HG03354 (cell line): Measurements from ENCODE around the gene RFFL.
"Not testable (repeated sequence)": the region's sequence is repeated elsewhere in the genome, so short reads cannot be mapped to it uniquely, and the experiment has no call there.

ENCODE experiments used
- ATAC-seq: cut with Tn5 transposase; IDR thresholded peaks from one replicate; pipeline ENCODE4 v1.9.1; 2021; ENCODE audit warnings: mild to moderate bottlenecking; ENCODE audit not compliant: unreplicated experiment, poor library complexity, severe bottlenecking

The RFFL gene

DNA sequence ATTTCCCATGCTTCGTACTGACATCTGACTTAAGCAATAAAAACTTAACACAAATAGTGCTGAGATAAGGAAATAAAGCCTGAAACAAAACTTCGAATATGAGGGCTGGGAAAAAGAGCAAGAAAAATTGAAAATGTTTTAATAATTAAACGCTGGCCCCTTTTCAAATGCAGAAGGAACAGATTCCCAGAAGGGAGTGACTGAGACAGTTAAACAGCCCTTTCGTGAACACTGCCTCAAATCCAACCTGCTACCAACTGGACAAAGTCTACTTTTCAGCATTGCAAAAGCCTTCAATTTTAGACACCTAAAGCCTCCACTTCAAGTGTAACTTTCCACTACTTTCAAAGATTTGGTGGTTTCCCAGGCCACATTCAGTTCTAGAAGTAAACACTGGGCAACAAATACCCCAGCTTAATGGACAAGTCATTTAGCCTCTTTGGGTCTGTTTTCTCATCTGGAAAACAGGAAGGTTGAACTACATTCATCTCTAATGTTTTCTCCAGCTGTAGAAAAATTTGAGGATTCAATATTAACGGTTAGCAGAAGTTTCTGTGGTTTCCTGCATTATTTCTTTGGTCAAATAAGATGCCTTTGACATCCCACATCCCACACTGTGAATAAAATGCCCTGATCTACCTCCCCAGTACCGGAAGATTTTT, 11.8 kb downstream of the RFFL start:
- ATAC-seq = peak; percentile 48

DNA sequence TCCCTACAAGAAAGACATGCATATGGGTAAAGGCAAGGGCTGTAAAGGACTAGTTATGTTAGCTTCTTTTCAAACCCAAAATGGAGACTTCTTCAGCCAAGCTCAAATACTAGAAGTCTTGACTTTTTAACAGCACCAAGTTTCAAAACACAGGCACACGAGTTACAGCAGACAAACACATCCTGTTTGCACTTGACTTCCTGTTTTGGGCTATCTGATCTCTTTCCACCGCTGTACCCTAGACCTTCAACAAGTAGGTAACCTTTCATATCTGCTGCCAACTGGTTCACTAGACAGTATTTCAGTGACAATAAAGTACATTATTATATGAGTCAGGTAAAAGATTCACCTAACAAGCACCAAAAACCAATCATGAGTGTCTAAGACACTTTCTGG, 12.3 kb downstream of the RFFL start:
- peak; percentile 64 for ATAC-seq

DNA sequence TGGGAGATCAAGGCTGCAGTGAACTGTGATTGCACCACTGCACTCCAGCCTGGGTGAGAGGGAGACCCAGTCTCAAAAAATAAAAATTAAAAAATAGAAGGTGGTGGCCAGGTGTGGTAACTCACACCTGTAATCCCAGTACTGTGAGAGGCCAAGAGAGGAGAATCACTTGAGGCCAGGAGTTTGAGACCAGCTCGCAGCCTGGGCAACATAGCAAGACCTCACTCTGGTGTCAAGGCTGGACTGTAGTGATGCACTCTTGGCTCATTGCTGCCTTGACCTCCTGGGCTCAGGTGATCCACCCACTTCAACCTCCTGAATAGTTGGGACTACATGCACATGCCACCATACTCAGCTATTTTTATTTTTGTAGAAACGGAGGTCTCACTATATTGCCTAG, 13.3 kb downstream of the RFFL start:
- no peak for ATAC-seq

DNA sequence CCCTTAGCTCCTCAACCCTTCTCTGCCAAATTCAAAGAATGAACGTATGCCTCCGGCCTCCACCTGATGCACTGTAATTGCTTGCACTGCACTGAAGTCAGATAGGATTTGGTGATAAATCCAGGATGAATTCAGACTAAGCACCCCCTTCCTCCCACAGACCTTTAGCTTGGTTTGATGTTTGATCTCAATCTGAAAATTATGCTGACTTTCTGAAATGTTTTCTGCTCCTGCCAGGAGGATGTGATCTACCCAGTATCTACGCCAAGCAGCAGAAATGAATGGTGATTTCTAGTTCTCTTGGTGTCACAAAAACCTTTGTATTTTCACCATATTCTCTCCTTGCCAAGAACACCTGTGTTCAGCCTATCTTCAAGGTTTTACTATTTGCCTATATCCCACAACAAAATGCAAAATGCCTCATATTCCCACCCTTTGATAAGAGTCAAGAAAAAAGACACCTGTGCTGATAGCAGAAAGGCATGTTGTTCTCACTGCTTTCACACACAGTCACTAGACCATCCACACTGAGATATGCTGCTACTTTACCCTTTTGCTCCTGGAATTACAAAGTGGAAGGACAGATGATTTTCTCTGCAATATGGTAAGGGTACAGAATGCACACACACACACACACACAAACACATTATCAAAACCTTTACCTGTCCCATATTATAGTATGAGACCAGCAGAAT, 14.7 kb downstream of the RFFL start:
- no peak for ATAC-seq

DNA sequence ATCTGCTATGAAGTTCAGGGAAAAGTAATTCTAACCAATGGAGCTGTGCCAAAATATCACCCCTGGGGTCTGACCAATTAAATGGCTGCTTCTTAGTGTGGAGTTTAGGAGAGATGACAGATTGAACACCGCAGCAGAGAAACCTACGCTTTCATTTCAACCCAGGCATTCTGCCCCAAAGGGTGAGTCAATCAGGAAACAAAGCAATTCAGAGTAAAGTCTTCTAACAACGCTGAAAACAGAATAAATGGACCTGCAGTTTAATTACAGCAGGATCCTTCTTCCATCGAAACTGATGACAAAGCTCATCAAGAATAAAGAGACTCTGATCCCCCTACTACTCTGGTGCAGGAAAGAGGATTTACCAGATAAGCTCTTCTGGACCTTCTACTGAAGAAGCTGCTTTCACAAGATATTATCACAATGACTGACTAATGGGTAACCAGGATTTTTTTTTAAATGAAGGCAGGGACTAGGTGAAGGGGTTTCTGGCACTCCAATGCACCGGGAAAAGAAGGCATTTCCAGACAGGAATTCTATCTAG, 16.7 kb downstream of the RFFL start:
- ATAC-seq = peak; percentile 57

DNA sequence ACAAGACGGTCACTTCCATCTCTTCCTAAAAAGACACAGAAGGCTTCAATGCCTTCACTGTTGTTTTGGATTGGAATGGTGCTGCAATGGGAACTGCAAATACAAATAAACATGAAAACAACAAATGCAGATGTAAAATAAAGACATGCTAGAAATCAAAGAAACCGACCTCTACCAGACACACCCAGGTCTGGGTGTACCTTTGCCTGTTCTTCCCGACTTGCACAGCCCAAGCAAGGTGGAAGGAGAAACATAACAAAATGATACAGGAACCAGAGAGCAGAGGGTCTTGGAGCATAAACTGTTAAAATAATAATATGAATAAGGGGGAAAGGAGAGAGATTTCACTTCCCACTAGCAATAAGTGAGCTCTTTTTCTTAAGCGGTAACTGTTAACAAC, 17.3 kb downstream of the RFFL start:
- ATAC-seq = no peak

DNA sequence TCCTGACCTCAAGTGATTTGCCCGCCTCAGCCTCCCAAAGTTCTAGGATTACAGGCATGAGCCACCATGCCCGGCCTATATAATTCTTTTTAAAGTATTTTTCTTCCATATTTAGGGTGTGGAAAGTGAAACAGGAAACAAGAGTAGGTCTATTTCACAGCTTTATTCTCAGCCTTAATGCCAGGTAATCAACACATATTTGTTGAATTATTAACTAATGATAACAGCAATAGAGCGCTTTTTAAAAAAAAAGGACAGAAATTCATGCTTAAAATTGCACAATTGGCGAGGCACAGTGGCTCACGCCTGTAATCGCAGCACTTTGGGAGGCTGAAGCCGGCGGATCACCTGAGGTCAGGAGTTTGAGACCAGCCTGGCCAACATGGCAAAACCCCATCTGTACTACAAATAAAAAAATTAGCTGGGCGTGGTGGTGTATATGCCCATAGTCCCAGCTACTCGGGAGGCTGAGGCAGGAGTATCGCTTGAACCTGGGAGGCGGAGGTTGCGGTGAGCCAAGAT, 18.0 kb downstream of the RFFL start:
- ATAC-seq = not testable (repeated sequence)

DNA sequence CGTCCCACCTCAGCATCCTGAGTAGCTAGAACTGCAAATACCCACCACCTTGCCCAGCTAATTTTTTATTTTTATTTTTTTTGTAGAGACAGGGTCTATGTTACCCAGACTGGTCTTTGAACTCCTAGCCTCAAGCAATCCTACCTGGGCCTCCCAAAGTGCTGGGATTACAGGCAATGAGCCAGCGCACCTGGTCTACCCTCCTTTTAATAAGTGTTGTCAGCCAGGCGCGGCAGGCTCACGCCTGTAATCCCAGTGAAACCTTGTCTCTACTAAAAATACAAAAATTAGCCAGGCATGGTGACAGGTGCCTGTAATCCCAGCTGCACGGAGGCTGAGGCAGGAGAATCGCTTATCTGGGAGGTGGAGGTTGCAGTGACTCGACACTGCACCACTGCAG, 19.3 kb downstream of the RFFL start:
- no peak for ATAC-seq

DNA sequence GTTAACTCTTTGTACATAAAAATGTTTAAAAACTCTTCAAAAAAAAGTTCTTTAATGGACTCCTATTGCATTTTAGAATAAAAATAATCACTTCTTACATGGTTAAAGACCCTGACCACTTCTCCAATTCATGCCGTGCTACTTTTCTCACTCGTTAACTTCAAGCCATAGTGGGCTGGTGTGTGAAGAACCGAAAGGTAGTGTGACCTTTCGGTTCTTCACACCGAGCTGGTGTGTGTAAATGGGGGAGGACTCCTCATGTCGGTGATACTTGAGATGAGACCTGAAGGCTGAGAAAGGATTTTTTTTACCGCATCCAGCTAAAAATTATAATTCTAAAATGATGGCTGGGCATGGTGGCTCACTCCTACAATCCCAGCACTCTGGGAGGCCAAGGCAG, 22.1 kb downstream of the RFFL start:
- ATAC-seq = no peak

DNA sequence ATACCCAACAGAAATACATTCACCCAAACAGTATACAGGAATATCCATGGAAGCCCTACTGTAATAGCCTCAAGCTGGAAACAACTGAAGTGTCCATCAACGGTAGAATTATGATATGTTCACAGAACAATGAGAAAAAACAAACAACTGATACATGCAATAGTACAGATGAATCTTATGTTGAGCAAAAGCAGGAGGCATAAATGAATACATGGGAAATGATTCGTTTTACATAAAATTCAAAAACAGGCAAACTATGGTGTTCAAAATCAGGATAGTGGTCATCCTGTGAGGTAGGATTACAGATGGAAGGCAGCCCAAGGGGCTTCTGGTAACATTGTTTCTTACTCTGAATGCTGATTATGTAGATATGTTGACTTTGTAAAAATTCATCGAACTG, 25.1 kb downstream of the RFFL start:
- ATAC-seq = no peak

DNA sequence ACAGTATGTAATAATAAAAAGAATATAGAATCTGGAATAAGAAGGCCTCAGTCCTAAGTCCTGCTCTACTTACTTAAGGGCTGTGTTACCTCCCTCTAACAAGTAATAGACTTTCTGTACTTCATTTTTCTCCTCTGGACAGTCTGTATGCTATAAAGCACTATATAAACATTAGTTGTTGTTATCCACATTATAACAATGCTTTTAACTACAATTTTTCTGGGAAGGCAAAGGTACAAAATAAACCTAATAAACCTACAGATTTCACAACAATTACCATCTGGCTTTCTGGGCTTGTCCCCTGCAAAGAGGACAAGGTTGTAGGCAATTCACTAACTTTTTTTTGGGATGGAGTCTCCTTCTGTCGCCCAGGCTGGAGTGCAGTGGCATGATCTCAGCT, 32.7 kb downstream of the RFFL start:
- no peak for ATAC-seq

DNA sequence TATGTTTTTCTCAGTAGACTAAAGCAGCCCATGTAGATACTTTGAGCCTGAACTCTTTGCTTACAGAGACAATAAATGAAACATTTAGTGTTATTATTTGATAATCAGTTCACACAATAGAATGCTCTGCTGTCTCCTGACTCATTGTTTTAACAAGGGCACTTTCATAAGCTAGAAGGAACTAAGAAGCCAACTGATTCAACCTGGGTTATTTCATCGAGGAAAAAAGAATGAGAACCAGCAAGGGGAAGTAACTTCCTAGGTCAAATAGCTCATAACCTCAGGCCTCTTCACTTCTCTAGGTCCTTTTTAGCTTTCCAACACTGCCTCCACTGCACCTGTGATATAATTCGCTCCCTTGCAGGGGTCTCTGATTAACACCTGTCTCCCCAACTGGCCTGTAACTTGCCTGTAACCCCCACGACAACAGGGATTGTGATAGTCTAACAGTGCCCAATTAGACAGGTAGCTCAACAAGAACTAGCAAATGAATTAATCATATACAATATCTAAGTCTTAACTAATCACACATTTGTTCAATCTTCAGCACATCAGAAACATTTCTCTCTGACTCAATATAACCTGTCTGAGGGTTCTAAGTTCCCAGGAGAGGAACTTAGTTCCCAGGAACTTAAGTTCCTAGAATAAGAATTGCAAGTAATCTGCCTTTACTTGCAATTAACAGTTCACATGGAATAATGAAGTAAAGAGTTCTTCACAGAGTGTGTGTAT, 34.8 kb downstream of the RFFL start:
- ATAC-seq = no peak

DNA sequence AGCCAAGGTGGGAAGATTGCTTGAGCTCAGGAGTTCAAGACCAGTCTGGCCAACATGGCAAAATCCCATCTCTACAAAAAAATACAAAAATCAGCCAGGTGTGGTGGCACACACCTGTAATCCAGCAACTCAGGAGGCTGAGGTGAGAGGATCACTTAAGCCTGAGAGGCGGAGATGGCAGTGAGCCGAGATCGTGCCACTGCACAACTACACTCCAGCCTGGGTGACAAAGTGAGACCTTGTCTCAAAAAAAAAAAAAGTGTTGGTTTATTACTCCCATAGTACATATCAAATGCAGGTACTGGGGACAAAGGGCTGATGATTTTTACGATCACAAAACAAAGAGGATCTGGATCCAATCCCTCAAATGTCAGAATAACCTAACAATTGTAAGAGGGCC, 35.4 kb downstream of the RFFL start:
- ATAC-seq = not testable (repeated sequence)

DNA sequence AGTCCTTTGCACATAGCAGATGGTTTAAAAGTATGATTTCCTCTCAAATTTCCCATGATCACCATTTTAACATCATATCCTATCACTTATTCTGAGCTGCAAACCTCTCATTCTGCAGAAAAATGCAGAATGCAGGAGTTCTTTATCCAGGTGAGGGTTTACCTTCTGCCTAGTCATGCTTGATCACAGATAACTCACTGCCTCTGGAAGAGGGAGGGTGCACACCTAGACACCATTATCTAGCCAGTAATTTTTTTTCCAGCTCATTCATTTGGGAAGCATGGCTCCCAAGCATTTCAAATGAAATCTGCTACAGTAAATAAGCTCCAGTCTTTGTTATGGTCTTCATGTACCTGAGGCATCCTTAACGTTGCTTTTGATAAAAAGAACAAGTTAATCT, 38.0 kb downstream of the RFFL start:
- no peak for ATAC-seq

DNA sequence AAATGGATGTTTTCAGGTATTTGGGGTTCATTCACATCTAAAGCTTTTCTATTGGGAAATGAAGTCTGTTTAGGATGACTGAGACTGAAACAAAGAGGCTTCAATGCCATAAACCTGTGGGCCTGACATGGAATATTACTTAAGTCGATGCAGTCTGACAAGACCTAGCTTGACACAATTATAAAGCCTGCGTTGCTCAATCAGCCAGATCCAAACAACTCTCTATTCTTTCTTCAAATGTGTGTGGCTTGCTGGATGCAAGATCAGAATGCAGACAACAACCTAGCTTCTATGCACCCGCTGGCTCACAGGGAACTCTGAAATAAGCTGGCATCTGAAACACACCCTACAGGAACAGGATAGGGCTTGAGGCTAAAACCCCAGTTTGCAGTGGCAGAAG, 40.0 kb downstream of the RFFL start:
- no peak for ATAC-seq

DNA sequence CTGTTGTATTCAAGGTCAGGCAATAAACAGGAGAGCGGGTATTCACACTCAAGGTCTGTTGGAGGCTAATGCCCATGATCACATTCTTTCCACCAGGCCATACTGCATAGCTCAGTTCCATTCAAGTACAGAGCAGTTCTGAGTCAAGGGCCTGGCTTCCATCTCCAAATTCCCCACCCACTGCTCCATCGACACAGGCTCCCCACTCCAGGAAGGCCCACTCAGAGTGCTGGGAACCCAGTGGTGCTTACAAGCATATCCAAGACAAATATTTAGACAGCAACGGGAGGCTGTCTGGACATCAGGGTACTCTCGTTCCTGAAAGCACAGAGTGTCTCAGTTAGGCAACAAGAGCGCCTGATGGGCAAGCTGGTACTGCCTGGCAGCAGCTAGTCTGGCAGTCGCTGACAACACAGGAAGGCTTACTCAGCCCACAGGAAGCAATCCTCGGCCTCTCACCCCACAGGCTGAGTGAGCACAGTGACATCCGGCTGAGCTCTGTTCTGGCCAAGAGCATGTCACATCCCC, 40.9 kb downstream of the RFFL start:
- ATAC-seq = no peak

DNA sequence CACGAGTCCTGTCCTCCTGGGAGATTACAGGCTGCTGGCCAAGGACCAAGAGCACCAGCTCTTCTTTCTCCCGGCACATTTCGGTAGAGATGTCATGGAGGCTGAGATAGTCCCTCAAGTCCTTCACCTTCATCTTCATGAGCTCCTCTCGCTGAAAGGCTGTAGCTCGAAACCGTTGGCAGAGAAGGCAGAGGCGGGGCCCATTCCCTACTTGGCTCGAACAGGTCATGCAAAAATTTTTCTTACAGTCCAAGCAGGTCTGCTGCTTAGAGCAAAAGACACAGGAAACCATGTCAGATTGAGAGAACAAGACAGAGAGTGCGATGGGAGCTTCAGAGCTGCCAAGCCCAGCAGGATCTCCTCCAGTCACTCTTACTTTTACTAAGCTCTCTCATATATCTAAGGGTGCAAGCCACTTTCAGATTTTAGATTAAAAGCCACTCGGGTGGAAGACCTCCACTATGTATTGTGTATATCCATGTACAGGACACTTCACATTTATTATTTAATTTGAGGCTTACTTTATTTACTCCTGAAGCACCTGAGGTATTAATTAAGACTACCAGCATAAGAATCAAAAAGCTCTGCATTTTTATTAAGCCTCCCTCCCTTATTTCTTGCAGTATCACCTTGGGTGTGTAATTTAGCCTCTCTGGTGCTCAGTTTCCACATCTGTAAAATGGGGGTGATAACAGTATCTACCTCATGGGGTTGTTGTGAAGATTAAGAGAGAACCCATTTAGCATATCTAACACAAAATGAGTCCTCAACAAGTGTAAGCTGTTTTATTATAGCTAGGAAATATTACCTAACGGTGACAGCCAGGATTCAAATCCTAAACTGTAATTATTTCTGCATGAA, 41.8 kb downstream of the RFFL start:
- no peak for ATAC-seq

DNA sequence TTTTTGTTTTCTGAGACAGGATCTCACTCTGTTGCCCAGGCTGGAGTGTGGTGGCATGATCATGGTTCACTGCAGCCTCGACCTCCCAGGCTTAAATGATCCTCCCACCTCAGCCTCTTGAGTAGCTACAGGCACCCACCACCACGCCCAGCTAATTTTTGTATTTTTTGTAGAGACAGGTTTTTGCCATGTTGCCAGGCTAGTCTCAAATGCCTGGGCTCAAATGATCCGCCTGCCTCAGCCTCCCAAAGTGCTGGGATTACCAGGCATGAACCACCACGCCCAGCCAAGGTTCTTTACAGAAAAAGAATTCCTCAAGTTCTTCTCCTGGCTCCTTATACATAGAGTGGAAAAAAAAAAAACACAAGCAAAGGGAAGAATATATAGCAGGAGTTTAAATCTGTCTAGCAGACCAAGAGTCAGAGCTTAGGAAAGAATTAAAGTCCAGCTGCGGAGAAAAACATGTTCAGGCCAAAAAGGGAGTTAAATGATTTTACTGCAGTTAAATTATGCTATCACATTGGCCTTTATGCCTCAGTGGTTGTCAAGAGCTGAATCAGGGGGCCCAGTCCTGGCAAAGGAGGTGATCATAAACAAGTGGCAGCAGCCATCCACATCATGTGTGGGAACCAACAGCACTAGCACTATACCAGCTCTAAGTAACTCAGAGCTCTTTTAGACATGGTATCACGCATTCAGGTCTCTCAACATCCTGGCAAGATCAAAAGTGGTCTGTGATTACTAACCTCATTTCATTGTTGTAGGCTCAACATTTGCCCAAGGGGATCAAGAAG, 43.9 kb downstream of the RFFL start:
- no peak for ATAC-seq

DNA sequence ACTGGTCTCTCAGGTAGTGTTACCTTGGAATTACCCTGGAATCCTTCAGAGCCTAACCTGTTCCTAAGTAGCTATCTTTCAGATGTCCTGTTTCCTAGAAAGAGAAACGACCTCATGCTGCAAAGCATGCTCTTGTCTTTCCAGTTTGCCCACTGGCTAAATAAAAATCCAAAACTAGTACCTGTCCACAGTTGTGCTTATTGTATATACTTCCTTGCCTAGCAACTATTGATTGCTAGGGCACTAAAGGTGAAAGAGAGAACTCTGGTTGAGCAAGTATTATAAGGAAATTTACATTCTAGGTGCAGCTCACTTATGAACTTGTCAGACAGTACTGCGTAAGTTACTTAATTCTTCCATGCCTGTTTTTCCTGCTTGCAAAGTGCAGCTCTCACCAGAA, 44.7 kb downstream of the RFFL start:
- ATAC-seq = no peak
